Islet of Langerhans (tissue), 1 donor: Measurements from ENCODE around the gene CDKN2C.

ENCODE experiments used
- FAIRE-seq: peaks from one replicate; lab custom pipeline; 2011; peaks lifted over from hg19 to GRCh38; lab: Jason Lieb, UNC

The CDKN2C gene

GRCh38 chr1:50966991-50967390 lies 3.1 kb upstream of the CDKN2C start:
- FAIRE-seq: no peak

- no peak for FAIRE-seq
These were observed 2.5 kb upstream of the CDKN2C start for GRCh38 chr1:50967416-50968157.

- FAIRE-seq: no peak
These were observed 1.8 kb upstream of the CDKN2C start for GRCh38 chr1:50968158-50968820.

- no peak for FAIRE-seq
These were observed 1.0 kb upstream of the CDKN2C start for GRCh38 chr1:50968821-50969610.

GRCh38 chr1:50970509-50970887 lies 453 bp downstream of the CDKN2C start:
- FAIRE-seq: no peak

GRCh38 chr1:50970931-50971582 lies 1.0 kb downstream of the CDKN2C start:
- FAIRE-seq: no peak

- FAIRE-seq: no peak
These were observed 1.8 kb downstream of the CDKN2C start for GRCh38 chr1:50971748-50972305.

GRCh38 chr1:50972766-50973165 lies 2.7 kb downstream of the CDKN2C start:
- FAIRE-seq: peak; percentile 80

GRCh38 chr1:50973255-50973654 lies 3.2 kb downstream of the CDKN2C start:
- no peak for FAIRE-seq

- FAIRE-seq: no peak
These were observed 4.0 kb downstream of the CDKN2C start for GRCh38 chr1:50973875-50974617.

GRCh38 chr1:50974618-50974935 lies 4.5 kb downstream of the CDKN2C start:
- no peak for FAIRE-seq

GRCh38 chr1:50975436-50975835 lies 5.4 kb downstream of the CDKN2C start:
- peak; percentile 13 for FAIRE-seq

GRCh38 chr1:50976111-50976889 lies 6.3 kb downstream of the CDKN2C start:
- no peak for FAIRE-seq

GRCh38 chr1:50976890-50977574 lies 7.0 kb downstream of the CDKN2C start:
- FAIRE-seq: no peak

GRCh38 chr1:50977575-50978143 lies 7.6 kb downstream of the CDKN2C start:
- no peak for FAIRE-seq

- no peak for FAIRE-seq
These were observed 8.3 kb downstream of the CDKN2C start for GRCh38 chr1:50978144-50978851.

GRCh38 chr1:50978852-50979781 lies 9.1 kb downstream of the CDKN2C start:
- FAIRE-seq: no peak

- FAIRE-seq: no peak
These were observed 9.9 kb downstream of the CDKN2C start for GRCh38 chr1:50979937-50980336.
